HEK293T (cell line): ENCODE data around the gene AP3B2.

Experiments
- CTCF ChIA-PET: fragments of 350-600 bp; formaldehyde crosslinking; extraction: SDS; loops from one replicate; lab custom pipeline; 2021; ENCODE audit warnings: antibody characterized with exemption, inconsistent platforms; lab: Yijun Ruan, JAX
- POLR2A ChIA-PET: fragments of 350-600 bp; formaldehyde crosslinking; extraction: SDS; loops from one replicate; lab custom pipeline; 2020; ENCODE audit warnings: antibody characterized with exemption, inconsistent platforms; lab: Yijun Ruan, JAX
- DNase-seq: peaks from one replicate; pipeline ENCODE4 v3.0.0; 2012; ENCODE audit warnings: mixed read lengths; ENCODE audit errors: extremely low spot score
- ARNT ChIP-seq: fragments of 450-650 bp; IDR thresholded peaks from 2 replicates; pipeline ENCODE4 v1.6.1; 2017; ENCODE audit warnings: mild to moderate bottlenecking
- BHLHE40 ChIP-seq: fragments of 450-650 bp; IDR thresholded peaks from 2 replicates; pipeline ENCODE4 v1.6.1; 2016; ENCODE audit warnings: mild to moderate bottlenecking, moderate library complexity, borderline replicate concordance
- CTBP1 ChIP-seq: fragments of 450-650 bp; IDR thresholded peaks from 2 replicates; pipeline ENCODE4 v1.6.1; 2016; ENCODE audit warnings: borderline replicate concordance
- ELF4 ChIP-seq: fragments of 450-650 bp; IDR thresholded peaks from 2 replicates; pipeline ENCODE4 v1.6.1; 2017; ENCODE audit warnings: antibody characterized with exemption
- FOXA1 ChIP-seq: fragments of 450-650 bp; IDR thresholded peaks from 2 replicates; pipeline ENCODE4 v1.6.1; 2016; ENCODE audit warnings: mild to moderate bottlenecking
- FOXK2 ChIP-seq: fragments of 450-650 bp; IDR thresholded peaks from 2 replicates; pipeline ENCODE4 v1.6.1; 2016; ENCODE audit warnings: mild to moderate bottlenecking
- FOXM1 ChIP-seq: fragments of 450-650 bp; IDR thresholded peaks from 2 replicates; pipeline ENCODE4 v1.6.1; 2017; ENCODE audit warnings: mild to moderate bottlenecking, borderline replicate concordance
- HDGF ChIP-seq: fragments of 450-650 bp; IDR thresholded peaks from 2 replicates; pipeline ENCODE4 v1.6.1; 2017; ENCODE audit warnings: antibody characterized with exemption, borderline replicate concordance
- L3MBTL2 ChIP-seq: fragments of 450-650 bp; conservative IDR thresholded peaks from 2 replicates; pipeline ENCODE4 v1.6.1; 2016; ENCODE audit warnings: mild to moderate bottlenecking
- LEF1 ChIP-seq: fragments of 450-650 bp; IDR thresholded peaks from 2 replicates; pipeline ENCODE4 v1.6.1; 2017; ENCODE audit warnings: mild to moderate bottlenecking, borderline replicate concordance
- NFRKB ChIP-seq: fragments of 450-650 bp; IDR thresholded peaks from 2 replicates; pipeline ENCODE4 v1.6.1; 2016; ENCODE audit warnings: mild to moderate bottlenecking, moderate library complexity
- SP1 ChIP-seq: fragments of 450-650 bp; IDR thresholded peaks from 2 replicates; pipeline ENCODE4 v1.6.1; 2017
- SUZ12 ChIP-seq: fragments of 450-650 bp; IDR thresholded peaks from 2 replicates; pipeline ENCODE4 v1.6.1; 2016; ENCODE audit warnings: mild to moderate bottlenecking
- TARDBP ChIP-seq: fragments of 450-650 bp; IDR thresholded peaks from 2 replicates; pipeline ENCODE4 v1.6.1; 2016
- ZNF384 ChIP-seq: fragments of 450-650 bp; IDR thresholded peaks from 2 replicates; pipeline ENCODE4 v1.6.1; 2016
- TF ChIP-seq, protein P1 (sequence below): fragments of 450-650 bp; IDR thresholded peaks from 2 replicates; pipeline ENCODE4 v1.6.1; 2016

The AP3B2 gene

GRCh38 chr15:82642656-82643055 lies 67.0 kb downstream of the AP3B2 start:
- POLR2A ChIA-PET = interaction anchor here (1.0 to 3.4 kb wide), 4 partner anchors 38 to 108 kb away, joined by 3 to 17 read pairs (median 4); partner anchors contain the start of gene RPS17
- CTCF ChIA-PET = interaction anchor here (1.1 kb wide), 1 partner anchor 10 kb away, joined by 4 read pairs; no protein-coding TSS in a partner anchor

GRCh38 chr15:82641129-82641798 lies 68.4 kb downstream of the AP3B2 start:
- ChIA-PET CTCF (no interaction called here), POLR2A (interaction anchor here (1.4 to 3.4 kb wide), 2 partner anchors 98 to 109 kb away, joined by 3 to 17 read pairs; no protein-coding TSS in a partner anchor)
- DNase-seq = no peak
- TF ChIP-seq FOXM1 (no peak), ARNT (no peak), SUZ12 (no peak)

More at GRCh38 chr15:82642656-82643055, 67.0 kb downstream of the AP3B2 start:
- no peak for DNase-seq
- TF ChIP-seq CTBP1 = no peak
- no peak for TF ChIP-seq ZNF384
- TF ChIP-seq BHLHE40 = no peak
- TF ChIP-seq L3MBTL2 = no peak
- TF ChIP-seq NFRKB = no peak
- no peak for TF ChIP-seq SUZ12

- POLR2A ChIA-PET = interaction anchor here (1.0 to 3.4 kb wide), 2 partner anchors 100 to 110 kb away, joined by 3 to 17 read pairs; partner anchors contain the start of gene RPS17
- CTCF ChIA-PET = no interaction called here
- no peak for TF ChIP-seq FOXA1
- TF ChIP-seq BHLHE40 = no peak
- no peak for TF ChIP-seq NFRKB
- TF ChIP-seq SP1 = no peak
- TF ChIP-seq FOXM1 = no peak
- no peak for TF ChIP-seq LEF1
- TF ChIP-seq CTBP1 = no peak
- no peak for TF ChIP-seq L3MBTL2
- TF ChIP-seq ZNF384 = no peak
- no peak for TF ChIP-seq SUZ12
- TF ChIP-seq FOXK2 = no peak
- TF ChIP-seq TARDBP = no peak
- TF ChIP-seq, protein P1, sequence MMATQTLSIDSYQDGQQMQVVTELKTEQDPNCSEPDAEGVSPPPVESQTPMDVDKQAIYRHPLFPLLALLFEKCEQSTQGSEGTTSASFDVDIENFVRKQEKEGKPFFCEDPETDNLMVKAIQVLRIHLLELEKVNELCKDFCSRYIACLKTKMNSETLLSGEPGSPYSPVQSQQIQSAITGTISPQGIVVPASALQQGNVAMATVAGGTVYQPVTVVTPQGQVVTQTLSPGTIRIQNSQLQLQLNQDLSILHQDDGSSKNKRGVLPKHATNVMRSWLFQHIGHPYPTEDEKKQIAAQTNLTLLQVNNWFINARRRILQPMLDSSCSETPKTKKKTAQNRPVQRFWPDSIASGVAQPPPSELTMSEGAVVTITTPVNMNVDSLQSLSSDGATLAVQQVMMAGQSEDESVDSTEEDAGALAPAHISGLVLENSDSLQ = no peak
- no peak for TF ChIP-seq HDGF
- TF ChIP-seq ARNT = no peak
- no peak for TF ChIP-seq ELF4
- DNase-seq = no peak
These were observed 69.0 kb downstream of the AP3B2 start for GRCh38 chr15:82640672-82641071.

DNA sequence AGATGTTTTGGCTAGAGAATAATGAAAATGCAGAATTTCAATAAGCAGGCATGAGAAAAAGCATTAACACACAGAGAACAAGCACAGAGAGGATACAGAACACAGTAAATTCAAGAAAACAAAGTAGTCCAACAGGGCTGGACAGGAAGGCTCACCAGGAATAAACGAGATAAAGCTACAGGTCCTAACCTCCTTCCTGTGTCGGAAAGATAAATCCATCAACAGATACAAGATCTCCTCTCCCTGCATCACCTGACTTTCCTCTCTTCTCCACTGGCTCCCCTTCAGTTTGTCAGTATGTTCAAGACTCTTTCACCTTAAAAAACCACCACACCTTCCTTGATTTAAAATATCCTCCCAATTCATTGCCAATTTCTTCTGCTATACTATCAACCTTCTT lies 73.9 kb downstream of the AP3B2 start:
- ChIA-PET POLR2A (interaction anchor here (1.3 kb wide), 1 partner anchor 114 kb away, joined by 3 read pairs; no protein-coding TSS in a partner anchor), CTCF (interaction anchor here (0.7 kb wide), 1 partner anchor 9 kb away, joined by 3 read pairs; no protein-coding TSS in a partner anchor)
- TF ChIP-seq CTBP1 (no peak), L3MBTL2 (no peak), TARDBP (no peak), HDGF (no peak), ELF4 (no peak), NFRKB (no peak), LEF1 (no peak), SUZ12 (no peak)
- no peak for DNase-seq

GRCh38 chr15:82630033-82630432 lies 79.6 kb downstream of the AP3B2 start:
- POLR2A ChIA-PET = interaction anchor here (1.7 kb wide), 1 partner anchor 89 kb away, joined by 5 read pairs; the partner anchor contains the start of gene RPS17
- no peak for TF ChIP-seq LEF1
- no peak for TF ChIP-seq FOXA1
- TF ChIP-seq SUZ12 = no peak
- no peak for TF ChIP-seq FOXK2
- no peak for TF ChIP-seq SP1
- CTCF ChIA-PET = interaction anchor here (0.5 to 0.7 kb wide), 3 partner anchors 63 to 371 kb away, joined by 3 read pairs; no protein-coding TSS in a partner anchor
- no peak for DNase-seq

- DNase-seq = no peak
- POLR2A ChIA-PET = no interaction called here
- TF ChIP-seq HDGF (no peak), FOXK2 (no peak), NFRKB (no peak), ELF4 (no peak), SP1 (no peak), ARNT (no peak), L3MBTL2 (no peak), BHLHE40 (no peak)
- CTCF ChIA-PET = interaction anchor here (0.8 kb wide), 1 partner anchor 41 kb away, joined by 3 read pairs; no protein-coding TSS in a partner anchor
These were observed 84.5 kb downstream of the AP3B2 start for GRCh38 chr15:82625136-82625535.

- no peak for DNase-seq
- TF ChIP-seq BHLHE40 = no peak
- TF ChIP-seq TARDBP = no peak
- TF ChIP-seq CTBP1 = no peak
- TF ChIP-seq, protein P1 = no peak
- TF ChIP-seq FOXK2 = no peak
- TF ChIP-seq L3MBTL2 = no peak
- no peak for TF ChIP-seq NFRKB
- no peak for TF ChIP-seq ZNF384
- no peak for TF ChIP-seq ARNT
- no peak for TF ChIP-seq HDGF
- TF ChIP-seq FOXA1 = no peak
- TF ChIP-seq ELF4 = no peak
- TF ChIP-seq SP1 = no peak
- TF ChIP-seq FOXM1 = no peak
- no peak for TF ChIP-seq SUZ12
- POLR2A ChIA-PET = interaction anchor here (0.9 kb wide), 1 partner anchor 57 kb away, joined by 3 read pairs; no protein-coding TSS in a partner anchor
- CTCF ChIA-PET = no interaction called here
These were observed 85.2 kb downstream of the AP3B2 start for GRCh38 chr15:82624438-82624837.
